Right ventricle myocardium superior (tissue), 1 donor: Measurements from ENCODE around the gene NEUROG3. TPM values are rescaled to one million over a fixed set of nuclear protein-coding genes. Genes with fewer than 3 reads are reported as not detected.

Experiments
- ATAC-seq: fragments of 200-7000 bp; cut with Tn5 transposase; one replicate; pipeline ENCODE4 v1.9.1; 2020; ENCODE audit warnings: mild to moderate bottlenecking; ENCODE audit not compliant: poor library complexity
- DNase-seq: peaks from one replicate; pipeline ENCODE4 v3.0.0-alpha.2; 2020
- intact Hi-C: fragments of 100-400 bp; cut with DNase I; formaldehyde crosslinking; loops from one replicate; pipeline ENCODE4 v1.11.2; 2022
- long read RNA-seq: library from polyadenylated mRNA; unstranded; transcript quantifications from one replicate; pipeline ENCODE4 v2.0.0, GENCODE V29; 2021
- total RNA-seq: library from RNA; stranded (reverse); fragmentation: NEBNext Ultra II Directional; extraction: Animal tissue kit (Norgen Biotek cat#: 25700); gene quantifications from one replicate; pipeline ENCODE4 v1.2.1, GENCODE V29; 2021
- donor health status: DM: no; HTN: yes; CAD: no; lungs with severe emphysema.

The NEUROG3 gene
- not detected for total RNA-seq
- long read RNA-seq: 0 reads

GRCh38 chr10:69573056-69573806 lies at the start of gene NEUROG3:
Gene NEUROG3, minus strand, starts transcription at chr10:69573422. Its CDS starts 379 bp downstream, at chr10:69573043.
- ATAC-seq: peak; percentile 68
- DNase-seq: peak; percentile 56
- intact Hi-C loops: no loop called here

GRCh38 chr10:69620625-69621024 lies 47.4 kb upstream of the NEUROG3 start:
- ATAC-seq (no peak), DNase-seq (no peak)
- intact Hi-C loops: no loop called here

GRCh38 chr10:69619626-69620025 lies 46.4 kb upstream of the NEUROG3 start:
- DNase-seq: no peak
- intact Hi-C loops: no loop called here
- ATAC-seq: no peak

- intact Hi-C loops: no loop called here
- DNase-seq (no peak), ATAC-seq (no peak)
Measured at GRCh38 chr10:69618746-69619145, 45.5 kb upstream of the NEUROG3 start.

GRCh38 chr10:69616358-69616757 lies 43.1 kb upstream of the NEUROG3 start:
- intact Hi-C loops: no loop called here
- DNase-seq (no peak), ATAC-seq (no peak)

- ATAC-seq (no peak), DNase-seq (no peak)
- intact Hi-C loops: no loop called here
Measured at GRCh38 chr10:69614130-69614529, 40.9 kb upstream of the NEUROG3 start.

GRCh38 chr10:69612760-69613159 lies 39.5 kb upstream of the NEUROG3 start:
- ATAC-seq (no peak), DNase-seq (no peak)
- intact Hi-C loops: no loop called here

GRCh38 chr10:69609077-69609476 lies 35.9 kb upstream of the NEUROG3 start:
- intact Hi-C loops: no loop called here
- ATAC-seq (no peak), DNase-seq (no peak)

- ATAC-seq: no peak
- DNase-seq: no peak
- intact Hi-C loops: no loop called here
Measured at GRCh38 chr10:69600761-69601330, 27.6 kb upstream of the NEUROG3 start.

- intact Hi-C loops: no loop called here
- ATAC-seq (no peak), DNase-seq (no peak)
Measured at GRCh38 chr10:69588358-69588757, 15.1 kb upstream of the NEUROG3 start.

GRCh38 chr10:69584624-69585023 lies 11.4 kb upstream of the NEUROG3 start:
- intact Hi-C loops: no loop called here
- DNase-seq (no peak), ATAC-seq (no peak)

- intact Hi-C loops: no loop called here
- DNase-seq: no peak
- ATAC-seq: no peak
Measured at GRCh38 chr10:69583106-69583505, 9.9 kb upstream of the NEUROG3 start.

GRCh38 chr10:69580435-69580834 lies 7.2 kb upstream of the NEUROG3 start:
- intact Hi-C loops: no loop called here
- DNase-seq (no peak), ATAC-seq (no peak)

- ATAC-seq: no peak
Measured at GRCh38 chr10:69579464-69580060, 6.3 kb upstream of the NEUROG3 start.

GRCh38 chr10:69578508-69578991 lies 5.3 kb upstream of the NEUROG3 start:
- no peak for ATAC-seq
- intact Hi-C loops: no loop called here

More at GRCh38 chr10:69579464-69580060, 6.3 kb upstream of the NEUROG3 start:
- intact Hi-C loops: no loop called here
- no peak for DNase-seq

GRCh38 chr10:69577268-69578232 lies 4.3 kb upstream of the NEUROG3 start:
- no peak for ATAC-seq
- intact Hi-C loops: no loop called here
- DNase-seq: no peak

More at GRCh38 chr10:69578508-69578991, 5.3 kb upstream of the NEUROG3 start:
- no peak for DNase-seq

GRCh38 chr10:69576334-69577011 lies 3.3 kb upstream of the NEUROG3 start:
- intact Hi-C loops: no loop called here
- ATAC-seq: no peak
- no peak for DNase-seq

- no peak for ATAC-seq
- no peak for DNase-seq
- intact Hi-C loops: no loop called here
Measured at GRCh38 chr10:69575164-69575722, 2.0 kb upstream of the NEUROG3 start.
